Measurements from ENCODE around the gene EHBP1. TPM values are rescaled to one million over a fixed set of nuclear protein-coding genes. Genes with fewer than 3 reads are reported as not detected.

EHBP1 gene
- total and polyA plus RNA-seq, 11 donors = 5.2 to 34.2 (median 18.1) TPM

DNA sequence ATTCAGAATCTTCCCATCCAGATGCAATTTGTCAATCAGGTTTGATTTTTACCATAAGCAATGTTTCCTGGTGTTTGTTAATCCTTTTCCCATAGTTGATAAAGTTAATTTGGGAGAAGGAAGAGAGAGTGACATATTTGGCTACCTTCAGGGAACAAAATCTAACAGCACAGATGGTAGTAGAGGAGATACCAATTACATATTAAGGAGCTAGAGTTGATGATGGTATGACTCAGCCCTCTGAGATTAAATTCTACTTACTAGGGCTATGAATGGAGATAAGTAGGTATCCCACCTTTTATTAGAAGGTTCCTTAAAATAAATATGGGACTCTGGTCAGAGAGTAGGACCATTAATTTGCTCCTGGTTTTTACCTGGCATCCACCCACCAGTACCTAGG, 139.7 kb downstream of the EHBP1 start:
- Histone ChIP-seq H3K4me1 (no peaks in the 10 kb centered on the region), H3K36me3 (peaks cover 0 to 3% (median 0%) of the 10 kb centered on the region in 9 donors), H3K27ac (no peak overlapping the region), H3K9me3 (peaks cover 0 to 21% (median 8%) of the 10 kb centered on the region in 12 donors), H3K4me3 (no peak overlapping the region), H3K27me3 (no peaks in the 10 kb centered on the region)
- intact Hi-C loops (cut with DNase I) = no loop called here
- no peak for ATAC-seq
- no peak for DNase-seq
- TF ChIP-seq POLR2A (IDR thresholded peaks at IDR 0.05) = no peak
- no peak for TF ChIP-seq CTCF (IDR thresholded peaks at IDR 0.05)

DNA sequence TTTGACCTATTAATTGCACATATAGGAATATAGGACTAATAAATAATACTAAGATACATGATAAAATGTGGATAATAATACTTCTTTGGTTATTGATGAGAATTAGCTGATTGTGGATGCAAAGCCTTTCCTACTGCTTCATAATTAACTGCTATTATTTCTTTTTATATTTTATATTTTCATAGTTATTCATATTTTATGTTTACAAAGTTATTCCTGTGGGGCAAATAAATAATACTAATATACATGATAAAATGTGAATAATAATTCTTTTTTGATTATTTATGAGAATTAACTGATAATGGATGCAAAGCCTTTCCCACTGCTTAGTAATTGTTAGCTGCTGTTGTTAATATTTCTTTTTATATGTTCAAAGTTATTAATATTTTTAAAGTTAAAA, 146.7 kb downstream of the EHBP1 start:
- Histone ChIP-seq H3K4me1 (peaks cover 0 to 5% (median 0%) of the 10 kb centered on the region in 12 donors), H3K4me3 (no peak overlapping the region), H3K27me3 (no peaks in the 10 kb centered on the region), H3K27ac (no peak overlapping the region), H3K9me3 (peaks cover 0 to 12% (median 0%) of the 10 kb centered on the region in 12 donors), H3K36me3 (peaks cover 0 to 9% (median 0%) of the 10 kb centered on the region in 9 donors)
- ATAC-seq = no peak
- intact Hi-C loops (cut with DNase I) = no loop called here
- no peak for DNase-seq
- TF ChIP-seq CTCF (IDR thresholded peaks at IDR 0.05) (no peak), POLR2A (IDR thresholded peaks at IDR 0.05) (no peak)

GRCh38 chr2:62854600-62855514, 149.3 kb downstream of the EHBP1 start:
- 95 to 97% (median 96%) methylated on average over 11 to 14 of the region's 14 CpGs for WGBS, 4 donors
- H3K4me1 ChIP-seq = peaks cover 0 to 5% (median 0%) of the 10 kb centered on the region in 12 donors
- no peak for TF ChIP-seq POLR2A (IDR thresholded peaks at IDR 0.05)
- no peak for TF ChIP-seq CTCF (IDR thresholded peaks at IDR 0.05)
- DNase-seq = peak in 1 of 5 donors; percentile 42
- no peak overlapping the region for H3K4me3 ChIP-seq
- H3K36me3 ChIP-seq = peaks cover 0 to 25% (median 3%) of the 10 kb centered on the region in 9 donors
- intact Hi-C loops (cut with DNase I) = no loop called here
- H3K9me3 ChIP-seq = peaks cover 0 to 12% (median 0%) of the 10 kb centered on the region in 12 donors
- no peaks in the 10 kb centered on the region for H3K27me3 ChIP-seq
- no peak overlapping the region for H3K27ac ChIP-seq
- ATAC-seq = no peak

DNA sequence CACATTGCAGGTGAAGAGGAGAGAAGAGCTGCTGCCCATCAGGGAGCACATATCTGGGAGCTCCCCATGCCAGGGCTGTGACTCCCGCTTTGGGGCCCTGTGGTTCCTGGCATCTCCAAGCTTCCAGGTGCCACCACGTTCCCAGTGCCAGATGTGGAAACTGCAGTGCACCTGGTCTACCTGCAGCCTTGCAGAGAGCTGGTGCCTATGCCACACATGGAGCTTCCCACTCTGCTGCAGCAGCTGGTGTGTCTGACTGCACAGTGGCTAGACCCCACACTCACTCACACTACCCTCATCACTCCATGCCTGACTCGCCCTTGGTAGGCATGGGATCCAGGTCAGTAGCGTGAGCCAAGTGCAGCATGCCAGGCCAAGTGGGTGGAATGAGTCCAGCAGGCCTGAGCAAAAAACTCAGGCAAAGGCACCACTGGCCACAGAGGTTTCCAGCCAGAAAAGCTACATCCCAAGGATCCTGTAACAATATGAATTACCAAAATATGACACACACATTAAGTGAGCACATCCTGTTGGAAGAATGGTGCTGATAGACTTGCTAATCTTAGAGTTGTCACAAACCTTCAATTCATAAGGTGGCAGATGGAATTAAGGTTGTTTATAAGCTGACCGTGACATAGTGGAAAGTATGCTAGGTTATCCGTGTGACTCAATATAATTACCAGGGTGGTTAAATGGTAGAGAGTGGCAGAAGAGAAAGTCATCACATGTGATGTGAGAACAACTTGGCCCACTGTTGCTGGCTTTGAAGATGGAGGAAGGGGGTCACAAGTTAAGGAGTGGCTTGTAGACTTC, 150.9 kb downstream of the EHBP1 start:
- Histone ChIP-seq H3K4me3 (no peak overlapping the region), H3K9me3 (peaks cover 0 to 12% (median 0%) of the 10 kb centered on the region in 12 donors), H3K27ac (no peak overlapping the region), H3K4me1 (peaks cover 0 to 5% (median 0%) of the 10 kb centered on the region in 12 donors), H3K27me3 (no peaks in the 10 kb centered on the region), H3K36me3 (peaks cover 0 to 35% (median 3%) of the 10 kb centered on the region in 9 donors)
- ATAC-seq (peak; percentile 65 to 85 (median 75)), DNase-seq (peak in 3 of 5 donors; percentile 31 to 40 (median 32))
- 62 to 82% (median 77%) methylated on average over 6 of the region's 6 CpGs for WGBS, 4 donors
- no peak for TF ChIP-seq CTCF (IDR thresholded peaks at IDR 0.05)
- TF ChIP-seq POLR2A (IDR thresholded peaks at IDR 0.05) = no peak
- intact Hi-C loops (cut with DNase I) = no loop called here
